SK-N-SH treated with all-trans-retinoic acid at 6 μM for 48 hours (cell line): ENCODE results near the gene CNTRL.
"Not testable (repeated sequence)": the region's sequence is repeated elsewhere in the genome, so short reads cannot be mapped to it uniquely, and the experiment has no call there.

Source experiments
- ATAC-seq: fragments of 200-7000 bp; cut with Tn5 transposase; 3 replicates; pipeline ENCODE4 v1.9.1; 2020; ENCODE audit warnings: mild to moderate bottlenecking, moderate library complexity
- ARNTL ChIP-seq: fragments of 450-650 bp; formaldehyde crosslinking; IDR thresholded peaks from 2 replicates; pipeline ENCODE4 v1.5.0; 2020; ENCODE audit warnings: low read depth, mild to moderate bottlenecking, moderate library complexity, borderline replicate concordance
- BACH2 ChIP-seq: fragments of 250-450 bp; sonication (Bioruptor Pico); IDR thresholded peaks from 2 replicates; pipeline ENCODE4 v1.9.0; 2021; ENCODE audit warnings: mild to moderate bottlenecking, borderline replicate concordance
- CSDC2 ChIP-seq: fragments of 250-450 bp; sonication (Bioruptor Pico); IDR thresholded peaks from 2 replicates; pipeline ENCODE4 v1.5.0; 2020; ENCODE audit warnings: mild to moderate bottlenecking, moderate library complexity
- ESRRG ChIP-seq: fragments of 250-450 bp; sonication (Bioruptor Pico); IDR thresholded peaks from 2 replicates; pipeline ENCODE4 v1.6.1; 2021; ENCODE audit warnings: mild to moderate bottlenecking
- GLIS3 ChIP-seq: fragments of 250-450 bp; sonication (Bioruptor Pico); IDR thresholded peaks from 2 replicates; pipeline ENCODE4 v1.5.0; 2020; ENCODE audit warnings: mild to moderate bottlenecking, moderate library complexity
- ISL1 ChIP-seq: fragments of 250-450 bp; sonication (Bioruptor Pico); IDR thresholded peaks from 2 replicates; pipeline ENCODE4 v2.1.2; 2022; ENCODE audit warnings: mild to moderate bottlenecking, moderate library complexity
- OSR1 ChIP-seq: fragments of 250-450 bp; sonication (Bioruptor Pico); IDR thresholded peaks from 2 replicates; pipeline ENCODE4 v1.8.0; 2022; ENCODE audit warnings: moderate library complexity, mild to moderate bottlenecking, inconsistent platforms
- RARB ChIP-seq: fragments of 250-450 bp; sonication (Bioruptor Pico); IDR thresholded peaks from 2 replicates; pipeline ENCODE4 v1.8.0; 2021; ENCODE audit warnings: mild to moderate bottlenecking, moderate library complexity
- SNAI2 ChIP-seq: fragments of 250-450 bp; sonication (Bioruptor Pico); IDR thresholded peaks from 2 replicates; pipeline ENCODE4 v1.5.0; 2020; ENCODE audit warnings: mild to moderate bottlenecking, moderate library complexity
- TCF4 ChIP-seq: fragments of 250-450 bp; sonication (Bioruptor Pico); IDR thresholded peaks from 2 replicates; pipeline ENCODE4 v1.8.0; 2021; ENCODE audit warnings: mild to moderate bottlenecking, moderate library complexity, borderline replicate concordance
- TOX ChIP-seq: fragments of 250-450 bp; sonication (Bioruptor Pico); IDR thresholded peaks from 2 replicates; pipeline ENCODE4 v1.8.0; 2021; ENCODE audit warnings: mild to moderate bottlenecking, moderate library complexity, borderline replicate concordance
- TSHZ2 ChIP-seq: fragments of 250-450 bp; sonication (Bioruptor Pico); IDR thresholded peaks from 2 replicates; pipeline ENCODE4 v1.5.0; 2020; ENCODE audit warnings: mild to moderate bottlenecking, moderate library complexity
- ZC3H10 ChIP-seq: fragments of 250-450 bp; sonication (Bioruptor Pico); IDR thresholded peaks from 2 replicates; pipeline ENCODE4 v1.5.1; 2021; ENCODE audit warnings: mild to moderate bottlenecking, moderate library complexity
- ZFP3 ChIP-seq: fragments of 250-450 bp; sonication (Bioruptor Pico); IDR thresholded peaks from 2 replicates; pipeline ENCODE4 v1.5.0; 2020; ENCODE audit warnings: mild to moderate bottlenecking, moderate library complexity
- ZNF565 ChIP-seq: fragments of 450-650 bp; formaldehyde crosslinking; conservative IDR thresholded peaks from 2 replicates; pipeline ENCODE4 v1.5.0; 2020; ENCODE audit warnings: low read depth, mild to moderate bottlenecking, moderate library complexity
- ZNF70 ChIP-seq: fragments of 450-650 bp; formaldehyde crosslinking; IDR thresholded peaks from 2 replicates; pipeline ENCODE4 v1.5.0; 2020; ENCODE audit warnings: mild to moderate bottlenecking, moderate library complexity
- ZNF8 ChIP-seq: fragments of 450-650 bp; formaldehyde crosslinking; IDR thresholded peaks from 2 replicates; pipeline ENCODE4 v1.5.0; 2020; ENCODE audit warnings: mild to moderate bottlenecking, moderate library complexity
- TF ChIP-seq, protein P1 (sequence below): fragments of 250-450 bp; sonication (Bioruptor Pico); IDR thresholded peaks from 2 replicates; pipeline ENCODE4 v1.8.0; 2021; ENCODE audit warnings: low read depth, mild to moderate bottlenecking, moderate library complexity, borderline replicate concordance
- TF ChIP-seq, protein P2 (sequence below): fragments of 250-450 bp; sonication (Bioruptor Pico); IDR thresholded peaks from 2 replicates; pipeline ENCODE4 v1.8.0; 2020; ENCODE audit warnings: mild to moderate bottlenecking, moderate library complexity, borderline replicate concordance
- TF ChIP-seq, protein P3 (sequence below): fragments of 250-450 bp; sonication (Bioruptor Pico); IDR thresholded peaks from 2 replicates; pipeline ENCODE4 v1.5.1; 2020; ENCODE audit warnings: low read depth, mild to moderate bottlenecking, moderate library complexity
- TF ChIP-seq, protein P4 (sequence below): fragments of 250-450 bp; sonication (Bioruptor Pico); IDR thresholded peaks from 2 replicates; pipeline ENCODE4 v1.5.1; 2021; ENCODE audit warnings: mild to moderate bottlenecking, moderate library complexity

CNTRL gene

GRCh38 chr9:121074370-121075250 lies at the start of gene CNTRL:
Gene CNTRL, plus strand, starts transcription at chr9:121074955. Its CDS starts 13,372 bp downstream, at chr9:121088327.
- TF ChIP-seq ISL1 (no peak), TOX (no peak), ARNTL (CRISPR knock-in tag) (no peak), ZNF565 (no peak), ESRRG (CRISPR knock-in tag) (no peak), ZFP3 (CRISPR knock-in tag) (peak; percentile 26; the same call in 1 of the 2 replicates), TCF4 (CRISPR knock-in tag) (no peak)
- peak; percentile 94 for ATAC-seq

- no peak for ATAC-seq
- TF ChIP-seq, protein P1, sequence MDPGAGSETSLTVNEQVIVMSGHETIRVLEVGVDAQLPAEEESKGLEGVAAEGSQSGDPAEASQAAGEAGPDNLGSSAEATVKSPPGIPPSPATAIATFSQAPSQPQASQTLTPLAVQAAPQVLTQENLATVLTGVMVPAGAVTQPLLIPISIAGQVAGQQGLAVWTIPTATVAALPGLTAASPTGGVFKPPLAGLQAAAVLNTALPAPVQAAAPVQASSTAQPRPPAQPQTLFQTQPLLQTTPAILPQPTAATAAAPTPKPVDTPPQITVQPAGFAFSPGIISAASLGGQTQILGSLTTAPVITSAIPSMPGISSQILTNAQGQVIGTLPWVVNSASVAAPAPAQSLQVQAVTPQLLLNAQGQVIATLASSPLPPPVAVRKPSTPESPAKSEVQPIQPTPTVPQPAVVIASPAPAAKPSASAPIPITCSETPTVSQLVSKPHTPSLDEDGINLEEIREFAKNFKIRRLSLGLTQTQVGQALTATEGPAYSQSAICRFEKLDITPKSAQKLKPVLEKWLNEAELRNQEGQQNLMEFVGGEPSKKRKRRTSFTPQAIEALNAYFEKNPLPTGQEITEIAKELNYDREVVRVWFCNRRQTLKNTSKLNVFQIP (CRISPR knock-in tag): no peak
- no peak for TF ChIP-seq ZNF8
- no peak for TF ChIP-seq ARNTL (CRISPR knock-in tag)
- TF ChIP-seq SNAI2 (CRISPR knock-in tag): no peak
- no peak for TF ChIP-seq TSHZ2 (CRISPR knock-in tag)
- TF ChIP-seq GLIS3 (CRISPR knock-in tag): no peak
- no peak for TF ChIP-seq ISL1
Measured at GRCh38 chr9:121026260-121026691, 48.5 kb upstream of the CNTRL start.

GRCh38 chr9:121026768-121027167 lies 48.0 kb upstream of the CNTRL start:
- no peak for ATAC-seq
- TF ChIP-seq, protein P1 (CRISPR knock-in tag): no peak
- no peak for TF ChIP-seq ARNTL (CRISPR knock-in tag)
- TF ChIP-seq GLIS3 (CRISPR knock-in tag): no peak
- TF ChIP-seq, protein P2, sequence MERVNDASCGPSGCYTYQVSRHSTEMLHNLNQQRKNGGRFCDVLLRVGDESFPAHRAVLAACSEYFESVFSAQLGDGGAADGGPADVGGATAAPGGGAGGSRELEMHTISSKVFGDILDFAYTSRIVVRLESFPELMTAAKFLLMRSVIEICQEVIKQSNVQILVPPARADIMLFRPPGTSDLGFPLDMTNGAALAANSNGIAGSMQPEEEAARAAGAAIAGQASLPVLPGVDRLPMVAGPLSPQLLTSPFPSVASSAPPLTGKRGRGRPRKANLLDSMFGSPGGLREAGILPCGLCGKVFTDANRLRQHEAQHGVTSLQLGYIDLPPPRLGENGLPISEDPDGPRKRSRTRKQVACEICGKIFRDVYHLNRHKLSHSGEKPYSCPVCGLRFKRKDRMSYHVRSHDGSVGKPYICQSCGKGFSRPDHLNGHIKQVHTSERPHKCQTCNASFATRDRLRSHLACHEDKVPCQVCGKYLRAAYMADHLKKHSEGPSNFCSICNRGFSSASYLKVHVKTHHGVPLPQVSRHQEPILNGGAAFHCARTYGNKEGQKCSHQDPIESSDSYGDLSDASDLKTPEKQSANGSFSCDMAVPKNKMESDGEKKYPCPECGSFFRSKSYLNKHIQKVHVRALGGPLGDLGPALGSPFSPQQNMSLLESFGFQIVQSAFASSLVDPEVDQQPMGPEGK (CRISPR knock-in tag): no peak
- no peak for TF ChIP-seq TCF4 (CRISPR knock-in tag)
- no peak for TF ChIP-seq ZNF70
- TF ChIP-seq, protein P3, sequence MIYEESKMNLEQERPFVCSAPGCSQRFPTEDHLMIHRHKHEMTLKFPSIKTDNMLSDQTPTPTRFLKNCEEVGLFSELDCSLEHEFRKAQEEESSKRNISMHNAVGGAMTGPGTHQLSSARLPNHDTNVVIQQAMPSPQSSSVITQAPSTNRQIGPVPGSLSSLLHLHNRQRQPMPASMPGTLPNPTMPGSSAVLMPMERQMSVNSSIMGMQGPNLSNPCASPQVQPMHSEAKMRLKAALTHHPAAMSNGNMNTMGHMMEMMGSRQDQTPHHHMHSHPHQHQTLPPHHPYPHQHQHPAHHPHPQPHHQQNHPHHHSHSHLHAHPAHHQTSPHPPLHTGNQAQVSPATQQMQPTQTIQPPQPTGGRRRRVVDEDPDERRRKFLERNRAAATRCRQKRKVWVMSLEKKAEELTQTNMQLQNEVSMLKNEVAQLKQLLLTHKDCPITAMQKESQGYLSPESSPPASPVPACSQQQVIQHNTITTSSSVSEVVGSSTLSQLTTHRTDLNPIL (CRISPR knock-in tag): no peak
- no peak for TF ChIP-seq CSDC2 (CRISPR knock-in tag)
- no peak for TF ChIP-seq OSR1
- no peak for TF ChIP-seq SNAI2 (CRISPR knock-in tag)
- no peak for TF ChIP-seq ZNF8
- TF ChIP-seq, protein P4, sequence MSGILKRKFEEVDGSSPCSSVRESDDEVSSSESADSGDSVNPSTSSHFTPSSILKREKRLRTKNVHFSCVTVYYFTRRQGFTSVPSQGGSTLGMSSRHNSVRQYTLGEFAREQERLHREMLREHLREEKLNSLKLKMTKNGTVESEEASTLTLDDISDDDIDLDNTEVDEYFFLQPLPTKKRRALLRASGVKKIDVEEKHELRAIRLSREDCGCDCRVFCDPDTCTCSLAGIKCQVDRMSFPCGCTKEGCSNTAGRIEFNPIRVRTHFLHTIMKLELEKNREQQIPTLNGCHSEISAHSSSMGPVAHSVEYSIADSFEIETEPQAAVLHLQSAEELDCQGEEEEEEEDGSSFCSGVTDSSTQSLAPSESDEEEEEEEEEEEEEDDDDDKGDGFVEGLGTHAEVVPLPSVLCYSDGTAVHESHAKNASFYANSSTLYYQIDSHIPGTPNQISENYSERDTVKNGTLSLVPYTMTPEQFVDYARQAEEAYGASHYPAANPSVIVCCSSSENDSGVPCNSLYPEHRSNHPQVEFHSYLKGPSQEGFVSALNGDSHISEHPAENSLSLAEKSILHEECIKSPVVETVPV (CRISPR knock-in tag): no peak
- no peak for TF ChIP-seq BACH2 (CRISPR knock-in tag)
- no peak for TF ChIP-seq RARB (CRISPR knock-in tag)
- no peak for TF ChIP-seq ZC3H10 (CRISPR knock-in tag)
- TF ChIP-seq TSHZ2 (CRISPR knock-in tag): no peak
- no peak for TF ChIP-seq ESRRG (CRISPR knock-in tag)
- TF ChIP-seq, all 23 proteins: peak for 0

DNA sequence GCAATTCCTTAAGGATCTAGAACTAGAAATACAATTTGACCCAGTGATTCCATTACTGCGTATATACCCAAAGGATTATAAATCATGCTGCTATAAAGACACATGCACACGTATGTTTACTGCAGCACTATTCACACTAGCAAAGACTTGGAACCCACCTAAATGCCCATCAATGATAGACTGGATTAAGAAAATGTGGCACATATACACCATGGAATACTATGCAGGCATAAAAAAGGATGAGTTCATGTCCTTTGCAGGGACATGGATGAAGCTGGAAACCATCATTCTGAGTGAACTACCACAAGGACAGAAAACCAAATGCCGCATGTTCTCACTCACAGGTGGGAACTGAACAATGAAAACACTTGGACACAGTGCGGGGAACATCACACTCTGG lies 46.5 kb upstream of the CNTRL start:
- ATAC-seq: not testable (repeated sequence)
